GM23338 (cell line): ENCODE results near the gene B3GALNT1. TPM values are rescaled to one million over a fixed set of nuclear protein-coding genes. Genes with fewer than 3 reads are reported as not detected.

ENCODE experiments used
- ATAC-seq: fragments of 200-7000 bp; cut with Tn5 transposase; 3 replicates; pipeline ENCODE4 v1.9.1; 2020
- DNase-seq: peaks from one replicate; pipeline ENCODE4 v3.0.0-alpha.2; 2015; ENCODE audit warnings: low spot score
- H2AFZ ChIP-seq: fragments of 200-600 bp; sonication (generic); 2 replicates; pipeline ENCODE4 v1.8.0; 2016; ENCODE audit warnings: antibody characterized with exemption, mild to moderate bottlenecking, moderate library complexity
- H3F3A ChIP-seq: fragments of 200-600 bp; sonication (generic); replicated peaks from 2 replicates; pipeline ENCODE4 v1.8.0; 2017; ENCODE audit warnings: antibody characterized with exemption, mixed run types, low read depth
- H3K27ac ChIP-seq: fragments of 200-600 bp; sonication (generic); 2 replicates; pipeline ENCODE4 v1.6.1; 2016; ENCODE audit warnings: low read depth
- H3K27me3 ChIP-seq: fragments of 200-600 bp; sonication (generic); 2 replicates; pipeline ENCODE4 v1.8.0; 2016; ENCODE audit warnings: mild to moderate bottlenecking, mixed run types, moderate library complexity; ENCODE audit not compliant: insufficient read depth
- H3K36me3 ChIP-seq: fragments of 200-600 bp; sonication (generic); 2 replicates; pipeline ENCODE4 v1.8.0; 2016; ENCODE audit warnings: mild to moderate bottlenecking; ENCODE audit not compliant: insufficient read depth
- H3K4me1 ChIP-seq: fragments of 200-600 bp; sonication (generic); 2 replicates; pipeline ENCODE4 v1.8.0; 2016; ENCODE audit warnings: mild to moderate bottlenecking, moderate library complexity; ENCODE audit not compliant: insufficient read depth
- H3K4me2 ChIP-seq: fragments of 200-600 bp; sonication (generic); 2 replicates; pipeline ENCODE4 v1.7.1; 2017; ENCODE audit warnings: mixed run types
- H3K4me3 ChIP-seq: fragments of 200-600 bp; sonication (generic); 2 replicates; pipeline ENCODE4 v1.6.1; 2016; ENCODE audit warnings: mixed run types
- H3K79me2 ChIP-seq: fragments of 200-600 bp; sonication (generic); replicated peaks from 2 replicates; pipeline ENCODE4 v1.8.0; 2017; ENCODE audit warnings: mild to moderate bottlenecking; ENCODE audit not compliant: insufficient read depth
- H3K9me2 ChIP-seq: fragments of 200-600 bp; sonication (generic); 2 replicates; pipeline ENCODE4 v1.8.0; 2017; ENCODE audit not compliant: insufficient read depth
- H4K20me1 ChIP-seq: fragments of 200-600 bp; sonication (generic); replicated peaks from 2 replicates; pipeline ENCODE4 v1.8.0; 2017; ENCODE audit warnings: mild to moderate bottlenecking; ENCODE audit not compliant: insufficient read depth
- H3K27ac Mint-ChIP-seq: 2 replicates; pipeline ENCODE4 v1.8.0; 2020; ENCODE audit warnings: inconsistent platforms, mild to moderate bottlenecking, moderate library complexity, mixed read lengths
- H3K27me3 Mint-ChIP-seq: 3 replicates; pipeline ENCODE4 v1.8.0; 2022; ENCODE audit warnings: low read depth, mild to moderate bottlenecking, moderate library complexity, mixed read lengths, inconsistent platforms; ENCODE audit not compliant: insufficient read depth, poor library complexity
- H3K36me3 Mint-ChIP-seq: 3 replicates; pipeline ENCODE4 v1.8.0; 2021; ENCODE audit warnings: low read depth, mild to moderate bottlenecking, inconsistent platforms, moderate library complexity, mixed read lengths
- H3K4me1 Mint-ChIP-seq: 3 replicates; pipeline ENCODE4 v1.8.0; 2020; ENCODE audit warnings: mild to moderate bottlenecking, inconsistent platforms, mixed read lengths
- H3K4me3 Mint-ChIP-seq: 3 replicates; pipeline ENCODE4 v1.8.0; 2021; ENCODE audit warnings: moderate library complexity, mild to moderate bottlenecking, inconsistent platforms, mixed read lengths
- H3K9me3 Mint-ChIP-seq: 3 replicates; pipeline ENCODE4 v1.8.0; 2020; ENCODE audit warnings: moderate library complexity, mild to moderate bottlenecking, inconsistent platforms, mixed read lengths
- CTCF ChIP-seq, 2 experiments: fragments of 200-600 bp in 1 of 2; sonication (generic) in 1 of 2; conservative IDR thresholded peaks; 2 replicates each; pipeline versions ENCODE4 v1.5.1 to v1.6.1; 2016 to 2017; ENCODE audit warnings: antibody characterized with exemption in 2 of 2, low read depth in 2 of 2, mild to moderate bottlenecking in 2 of 2, moderate library complexity in 1 of 2
- JUNB ChIP-seq: IDR thresholded peaks from one replicate; pipeline ENCODE4 v1.6.1; 2016; ENCODE audit warnings: antibody characterized with exemption; ENCODE audit not compliant: unreplicated experiment
- REST ChIP-seq: IDR thresholded peaks from one replicate; pipeline ENCODE4 v1.6.1; 2018; ENCODE audit warnings: antibody characterized with exemption; ENCODE audit not compliant: unreplicated experiment
- STAT1 ChIP-seq: IDR thresholded peaks from one replicate; pipeline ENCODE4 v1.6.1; 2016; ENCODE audit warnings: antibody characterized with exemption; ENCODE audit not compliant: unreplicated experiment
- ZNF331 ChIP-seq: fragments of 250-450 bp; sonication (Bioruptor Pico); IDR thresholded peaks from 2 replicates; pipeline ENCODE4 v1.5.0; 2020; ENCODE audit warnings: low read depth, mild to moderate bottlenecking, moderate library complexity
- ZNF462 ChIP-seq: fragments of 250-450 bp; sonication (Bioruptor Pico); IDR thresholded peaks from 2 replicates; pipeline ENCODE4 v1.5.0; 2020; ENCODE audit warnings: mild to moderate bottlenecking, moderate library complexity
- polyA plus RNA-seq: library from polyadenylated mRNA; unstranded; fragments of >200 nt; fragmentation: Nextera tagmentation; extraction: Ambion mirVana; gene quantifications from 2 replicates; pipeline ENCODE4 v1.2.1, GENCODE V29; 2016
- total RNA-seq: library from RNA; depleted of rRNA; stranded (reverse); fragments of >200 nt; shearing (Covaris generic); gene quantifications from 2 replicates; pipeline ENCODE4 v1.2.3, GENCODE V29; 2014

The B3GALNT1 gene
- total and polyA plus RNA-seq, 2 experiments from 2014 or later = 3.3 to 5.9 TPM

- no peak for TF ChIP-seq ZNF462 (CRISPR knock-in tag)
These were observed 61.7 kb downstream of the B3GALNT1 start (continued) for GRCh38 chr3:161043336-161044035.

GRCh38 chr3:161042023-161042501 is 63.1 kb downstream of the B3GALNT1 start:
- Mint-ChIP-seq H3K4me1 (peaks cover 13% of the 10 kb centered on the region; the same call in 2 of the 3 replicates), H3K36me3 (peaks cover 17% of the 10 kb centered on the region; the same call in 2 of the 3 replicates), H3K27ac (no peak overlapping the region), H3K4me3 (no peak overlapping the region), H3K9me3 (peaks cover 12% of the 10 kb centered on the region; the same call in 2 of the 3 replicates), H3K27me3 (peaks cover 6% of the 10 kb centered on the region)
- Histone ChIP-seq H3K27me3 (no peaks in the 10 kb centered on the region), H3F3A (no peaks in the 10 kb centered on the region), H3K79me2 (no peaks in the 10 kb centered on the region), H3K36me3 (no peaks in the 10 kb centered on the region), H3K4me3 (no peak overlapping the region), H4K20me1 (no peaks in the 10 kb centered on the region), H3K9me2 (peaks cover 5% of the 10 kb centered on the region; the same call in 1 of the 2 replicates), H3K4me1 (peaks cover 8% of the 10 kb centered on the region; the same call in 1 of the 2 replicates), H3K27ac (no peak overlapping the region), H3K4me2 (no peak overlapping the region), H2AFZ (no peak overlapping the region)
- ATAC-seq (no peak), DNase-seq (no peak)
- no peak for TF ChIP-seq STAT1
- TF ChIP-seq REST = no peak
- no peak for TF ChIP-seq JUNB
- no peak for TF ChIP-seq ZNF331 (CRISPR knock-in tag)
- TF ChIP-seq CTCF (conservative IDR thresholded peaks at IDR 0.05; ENCODE audit: low read depth in 2 of 2) = no peak
